Measurements from ENCODE around the gene RAC2. TPM values are rescaled to one million over a fixed set of nuclear protein-coding genes. Genes with fewer than 3 reads are reported as not detected.
"Not testable (repeated sequence)": the region's sequence is repeated elsewhere in the genome, so short reads cannot be mapped to it uniquely, and the experiment has no call there.

The RAC2 gene
- total RNA-seq, 4 donors from 2014 or later, result 10.0 to 124 (median 20.6) TPM

DNA sequence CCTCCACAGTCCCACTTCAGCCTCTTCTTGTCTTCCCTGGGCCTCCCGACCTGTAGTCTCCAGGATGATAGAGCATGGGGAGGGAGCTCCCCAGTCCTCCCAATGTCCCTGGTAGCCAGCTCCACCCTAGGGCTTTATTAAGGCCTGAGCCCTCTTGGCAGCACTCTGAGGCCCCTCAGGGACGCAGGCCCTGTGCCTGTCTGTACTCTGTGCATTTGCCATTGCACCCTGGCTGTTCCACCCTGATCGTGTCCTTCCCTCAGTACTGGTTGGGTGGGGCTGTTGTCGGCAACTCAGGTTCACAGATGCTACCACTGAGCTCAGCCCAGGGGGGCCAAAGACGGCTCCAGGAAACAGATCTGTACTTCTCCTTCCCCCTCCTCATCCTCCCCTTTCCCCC, 39.0 kb downstream of the RAC2 start:
- no peaks in the 10 kb centered on the region for H3K4me1 ChIP-seq
- H3K9me3 ChIP-seq, result no peaks in the 10 kb centered on the region

DNA sequence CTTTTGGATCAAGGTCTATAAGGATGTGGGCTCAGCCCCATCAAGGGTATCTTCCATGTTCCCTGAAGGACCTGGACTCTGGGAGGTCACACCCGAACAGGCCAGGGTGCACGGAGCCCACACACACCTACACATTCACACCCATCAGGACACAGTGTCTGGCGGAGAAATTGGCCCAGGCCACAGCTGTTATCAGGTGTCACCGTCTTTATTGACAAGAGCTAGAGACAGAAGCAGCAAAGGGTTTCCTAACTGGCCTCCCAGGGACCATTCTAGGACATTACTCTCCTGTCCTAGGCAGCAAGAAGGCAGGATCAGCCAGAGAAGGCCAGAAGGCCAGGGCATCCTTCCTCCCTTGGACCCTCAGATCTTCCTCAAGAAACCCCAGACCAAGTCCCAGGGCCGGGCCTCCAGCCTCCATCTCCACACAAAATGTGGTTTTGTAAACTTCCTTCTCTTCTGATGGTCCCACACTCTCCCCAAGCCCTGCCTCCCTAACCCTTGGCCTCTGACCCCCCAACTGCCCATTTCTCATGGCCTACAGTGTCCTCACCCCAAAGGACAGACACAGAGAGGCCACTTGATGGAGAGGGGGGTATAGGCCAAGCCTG, 39.9 kb downstream of the RAC2 start:
- H3K27me3 ChIP-seq, result no peaks in the 10 kb centered on the region
- no peaks in the 10 kb centered on the region for H3K36me3 ChIP-seq
- H3K27ac ChIP-seq, result no peak overlapping the region
- DNase-seq, result peak in 1 of 3 donors; percentile 15
- H3K4me3 ChIP-seq, result no peak overlapping the region
- no peaks in the 10 kb centered on the region for H3K9me3 ChIP-seq
- peaks cover 0 to 7% (median 5%) of the 10 kb centered on the region in 4 donors for H3K4me1 ChIP-seq
- TF ChIP-seq POLR2A (IDR thresholded peaks at IDR 0.05), result no peak
- TF ChIP-seq, protein P1, sequence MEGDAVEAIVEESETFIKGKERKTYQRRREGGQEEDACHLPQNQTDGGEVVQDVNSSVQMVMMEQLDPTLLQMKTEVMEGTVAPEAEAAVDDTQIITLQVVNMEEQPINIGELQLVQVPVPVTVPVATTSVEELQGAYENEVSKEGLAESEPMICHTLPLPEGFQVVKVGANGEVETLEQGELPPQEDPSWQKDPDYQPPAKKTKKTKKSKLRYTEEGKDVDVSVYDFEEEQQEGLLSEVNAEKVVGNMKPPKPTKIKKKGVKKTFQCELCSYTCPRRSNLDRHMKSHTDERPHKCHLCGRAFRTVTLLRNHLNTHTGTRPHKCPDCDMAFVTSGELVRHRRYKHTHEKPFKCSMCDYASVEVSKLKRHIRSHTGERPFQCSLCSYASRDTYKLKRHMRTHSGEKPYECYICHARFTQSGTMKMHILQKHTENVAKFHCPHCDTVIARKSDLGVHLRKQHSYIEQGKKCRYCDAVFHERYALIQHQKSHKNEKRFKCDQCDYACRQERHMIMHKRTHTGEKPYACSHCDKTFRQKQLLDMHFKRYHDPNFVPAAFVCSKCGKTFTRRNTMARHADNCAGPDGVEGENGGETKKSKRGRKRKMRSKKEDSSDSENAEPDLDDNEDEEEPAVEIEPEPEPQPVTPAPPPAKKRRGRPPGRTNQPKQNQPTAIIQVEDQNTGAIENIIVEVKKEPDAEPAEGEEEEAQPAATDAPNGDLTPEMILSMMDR (IDR thresholded peaks at IDR 0.05), result no peak

More for the DNA sequence above, 39.0 kb downstream of the RAC2 start:
- DNase-seq, result peak in 2 of 3 donors; percentile 23 to 37
- Histone ChIP-seq H3K27ac (no peak overlapping the region), H3K27me3 (no peaks in the 10 kb centered on the region), H3K36me3 (no peaks in the 10 kb centered on the region), H3K4me3 (no peak overlapping the region)
- TF ChIP-seq, protein P1 (IDR thresholded peaks at IDR 0.05), result no peak
- no peak for TF ChIP-seq POLR2A (IDR thresholded peaks at IDR 0.05)

DNA sequence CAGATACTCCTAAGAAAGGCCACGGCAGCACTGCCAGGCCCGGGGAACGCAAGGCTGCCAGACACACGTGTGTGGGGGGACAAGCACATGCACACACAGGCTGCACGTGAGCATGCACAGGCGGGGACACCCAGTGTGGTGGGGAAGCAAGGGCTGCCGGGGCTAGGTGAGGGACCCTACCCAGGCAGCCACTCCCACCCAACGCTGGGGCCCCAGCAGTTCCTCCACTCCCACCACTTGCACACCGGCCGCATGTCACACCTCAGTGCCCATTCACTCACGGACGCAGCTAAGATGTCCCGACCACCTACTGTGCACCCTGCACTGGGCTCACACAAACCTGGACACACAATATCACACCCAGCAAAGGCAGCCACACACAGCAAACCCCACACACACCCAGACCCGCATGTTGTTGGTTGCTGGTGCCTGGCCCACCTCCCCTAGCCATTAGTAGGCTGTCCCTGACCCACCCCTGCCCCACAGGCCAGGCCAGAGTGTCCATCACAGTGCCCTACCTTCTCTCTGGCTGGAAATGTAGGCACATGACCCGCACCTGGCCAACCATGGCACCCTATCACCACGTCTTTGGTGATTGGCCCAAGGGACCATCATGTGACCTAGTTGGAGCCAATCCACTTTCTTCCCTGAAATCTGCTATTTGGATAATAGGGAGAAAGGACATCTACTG, 40.6 kb downstream of the RAC2 start:
- H3K36me3 ChIP-seq, result no peaks in the 10 kb centered on the region
- H3K27ac ChIP-seq, result no peak overlapping the region
- peak in 1 of 3 donors; percentile 41 for DNase-seq
- H3K4me3 ChIP-seq, result no peak overlapping the region
- H3K9me3 ChIP-seq, result no peaks in the 10 kb centered on the region
- peaks cover 0 to 9% (median 5%) of the 10 kb centered on the region in 4 donors for H3K4me1 ChIP-seq
- no peak for TF ChIP-seq POLR2A (IDR thresholded peaks at IDR 0.05)
- TF ChIP-seq, protein P1 (IDR thresholded peaks at IDR 0.05), result no peak
- no peaks in the 10 kb centered on the region for H3K27me3 ChIP-seq

DNA sequence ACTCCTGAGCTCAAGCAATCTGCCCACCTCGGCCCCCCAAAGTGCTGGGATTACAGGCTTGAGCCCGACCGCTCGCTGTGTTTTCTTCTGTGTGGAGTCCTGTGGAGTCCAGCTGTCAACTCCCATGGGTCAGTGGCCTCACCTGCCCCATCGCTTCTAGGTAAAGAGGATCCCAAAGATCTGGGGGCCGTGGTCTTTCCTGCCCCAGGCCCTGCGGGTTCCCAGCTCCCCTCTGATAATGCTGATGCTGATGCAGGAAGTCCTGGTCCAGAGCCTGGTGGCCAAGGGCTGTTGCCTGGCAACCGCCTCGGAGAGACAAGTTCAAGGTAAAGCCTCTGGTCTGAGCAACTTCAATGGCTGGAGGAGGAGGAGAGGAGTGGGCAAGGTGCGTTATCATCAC, 41.4 kb downstream of the RAC2 start:
- H3K9me3 ChIP-seq, result no peaks in the 10 kb centered on the region
- no peaks in the 10 kb centered on the region for H3K27me3 ChIP-seq
- H3K27ac ChIP-seq, result no peak overlapping the region
- no peaks in the 10 kb centered on the region for H3K36me3 ChIP-seq
- peaks cover 6 to 16% (median 11%) of the 10 kb centered on the region in 4 donors for H3K4me1 ChIP-seq
- H3K4me3 ChIP-seq, result no peak overlapping the region
- peak in 1 of 3 donors; percentile 26 for DNase-seq
- TF ChIP-seq, protein P1 (IDR thresholded peaks at IDR 0.05), result no peak
- no peak for TF ChIP-seq POLR2A (IDR thresholded peaks at IDR 0.05)

DNA sequence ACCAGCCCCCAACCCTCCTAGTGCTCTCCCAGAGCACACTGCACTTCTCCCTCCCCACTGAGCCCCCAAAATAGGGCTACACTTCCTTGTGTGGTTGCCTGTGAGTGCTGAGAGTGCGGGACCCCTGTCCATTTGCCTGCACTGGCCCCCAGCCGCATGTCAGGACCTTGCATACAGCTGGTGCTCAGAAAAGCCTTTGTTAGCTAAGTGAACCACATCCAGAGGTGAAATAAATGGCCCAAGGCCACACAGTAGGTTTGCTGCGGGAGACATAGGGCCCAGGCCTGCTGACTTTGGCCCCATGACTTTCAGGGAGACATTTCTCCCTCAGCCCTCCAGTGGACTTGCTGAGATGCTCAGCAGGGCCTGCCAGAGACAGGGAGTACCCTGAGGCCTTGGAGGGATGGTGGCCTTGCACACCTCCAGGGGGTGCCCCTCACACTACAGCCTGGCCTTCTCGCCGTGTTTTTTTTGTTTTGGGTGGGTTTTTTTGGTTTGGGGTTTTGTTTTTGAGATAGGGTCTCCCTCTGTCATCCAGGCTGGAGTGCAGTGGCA, 42.0 kb downstream of the RAC2 start:
- peak in 1 of 3 donors; percentile 32 for DNase-seq
- TF ChIP-seq POLR2A (IDR thresholded peaks at IDR 0.05), result no peak
- TF ChIP-seq, protein P1 (IDR thresholded peaks at IDR 0.05), result no peak

DNA sequence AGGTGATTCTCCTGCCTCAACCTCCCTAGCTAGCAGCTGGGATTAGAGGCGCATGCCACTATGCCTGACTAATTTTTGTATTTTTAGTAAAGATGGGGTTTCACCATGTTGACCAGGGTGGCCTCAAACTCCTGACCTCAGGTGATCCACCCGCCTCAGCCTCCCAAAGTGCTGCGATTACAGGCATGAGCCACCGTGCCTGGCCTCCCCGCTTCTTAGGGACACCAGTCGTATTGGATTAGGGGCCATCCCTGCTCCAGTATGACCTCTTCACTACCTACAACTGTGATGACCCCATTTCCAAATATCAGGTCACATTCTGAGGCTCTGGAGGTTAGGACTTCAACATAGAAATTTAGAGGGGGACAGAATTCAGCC, 42.6 kb downstream of the RAC2 start:
- not testable (repeated sequence) for H3K36me3 ChIP-seq, H3K4me3 ChIP-seq, H3K27me3 ChIP-seq, H3K27ac ChIP-seq, H3K9me3 ChIP-seq
- peak in 1 of 3 donors; percentile 15 for DNase-seq
- peaks cover 14 to 25% (median 17%) of the 10 kb centered on the region in 4 donors for H3K4me1 ChIP-seq

More for the DNA sequence above, 42.0 kb downstream of the RAC2 start:
- H3K36me3 ChIP-seq, result no peaks in the 10 kb centered on the region
- no peak overlapping the region for H3K4me3 ChIP-seq
- no peak overlapping the region for H3K27ac ChIP-seq
- H3K9me3 ChIP-seq, result no peaks in the 10 kb centered on the region
- H3K4me1 ChIP-seq, result peaks cover 12 to 18% (median 15%) of the 10 kb centered on the region in 4 donors
- H3K27me3 ChIP-seq, result no peaks in the 10 kb centered on the region

All from Peyer's patch (tissue), 4 donors.